Measurements from ENCODE around the gene CHMP1A.

DNA sequence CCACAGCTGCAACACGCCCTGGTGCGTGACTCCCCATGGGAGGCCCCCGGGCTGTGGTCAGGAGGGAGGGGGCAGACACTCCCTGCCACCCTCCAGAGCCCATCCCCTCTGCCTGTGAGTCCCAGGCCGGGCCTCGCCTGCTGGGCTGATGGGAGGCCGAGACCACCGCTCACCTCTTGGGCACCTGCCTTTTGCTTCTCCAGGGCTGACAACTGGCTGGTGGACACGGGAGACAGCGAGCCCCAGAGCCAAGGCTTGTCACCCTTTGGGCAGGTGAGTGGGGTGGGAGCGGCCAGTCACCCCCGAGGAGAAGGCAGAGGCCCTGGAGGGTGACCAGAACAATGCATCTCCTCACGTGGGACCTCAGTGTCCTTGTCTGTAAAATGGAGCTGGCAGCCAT lies 20.8 kb downstream of the CHMP1A start:
- TF ChIP-seq, protein P1, sequence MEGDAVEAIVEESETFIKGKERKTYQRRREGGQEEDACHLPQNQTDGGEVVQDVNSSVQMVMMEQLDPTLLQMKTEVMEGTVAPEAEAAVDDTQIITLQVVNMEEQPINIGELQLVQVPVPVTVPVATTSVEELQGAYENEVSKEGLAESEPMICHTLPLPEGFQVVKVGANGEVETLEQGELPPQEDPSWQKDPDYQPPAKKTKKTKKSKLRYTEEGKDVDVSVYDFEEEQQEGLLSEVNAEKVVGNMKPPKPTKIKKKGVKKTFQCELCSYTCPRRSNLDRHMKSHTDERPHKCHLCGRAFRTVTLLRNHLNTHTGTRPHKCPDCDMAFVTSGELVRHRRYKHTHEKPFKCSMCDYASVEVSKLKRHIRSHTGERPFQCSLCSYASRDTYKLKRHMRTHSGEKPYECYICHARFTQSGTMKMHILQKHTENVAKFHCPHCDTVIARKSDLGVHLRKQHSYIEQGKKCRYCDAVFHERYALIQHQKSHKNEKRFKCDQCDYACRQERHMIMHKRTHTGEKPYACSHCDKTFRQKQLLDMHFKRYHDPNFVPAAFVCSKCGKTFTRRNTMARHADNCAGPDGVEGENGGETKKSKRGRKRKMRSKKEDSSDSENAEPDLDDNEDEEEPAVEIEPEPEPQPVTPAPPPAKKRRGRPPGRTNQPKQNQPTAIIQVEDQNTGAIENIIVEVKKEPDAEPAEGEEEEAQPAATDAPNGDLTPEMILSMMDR (conservative IDR thresholded peaks at IDR 0.05 in 1 of 2, IDR thresholded peaks at IDR 0.05 in 1 of 2; ENCODE audit: low read depth in 1 of 2, low read length in 2 of 2): no peak
- TF ChIP-seq EZH2 (IDR thresholded peaks at IDR 0.05; ENCODE audit: low read length, missing control alignments): no peak
